ENCODE results near the gene SLAMF1. TPM values are rescaled to one million over a fixed set of nuclear protein-coding genes. Genes with fewer than 3 reads are reported as not detected.
A peak's percentile ranks its signal among the peaks of the same experiment; 100 is the strongest.

The SLAMF1 gene
- total and polyA plus RNA-seq, 9 of the 15 experiments (the other 6 are each of a cell fraction or from before 2014, with no cell fraction given): 0.04 to 0.17 (median 0.11) TPM; not detected in 4

DNA sequence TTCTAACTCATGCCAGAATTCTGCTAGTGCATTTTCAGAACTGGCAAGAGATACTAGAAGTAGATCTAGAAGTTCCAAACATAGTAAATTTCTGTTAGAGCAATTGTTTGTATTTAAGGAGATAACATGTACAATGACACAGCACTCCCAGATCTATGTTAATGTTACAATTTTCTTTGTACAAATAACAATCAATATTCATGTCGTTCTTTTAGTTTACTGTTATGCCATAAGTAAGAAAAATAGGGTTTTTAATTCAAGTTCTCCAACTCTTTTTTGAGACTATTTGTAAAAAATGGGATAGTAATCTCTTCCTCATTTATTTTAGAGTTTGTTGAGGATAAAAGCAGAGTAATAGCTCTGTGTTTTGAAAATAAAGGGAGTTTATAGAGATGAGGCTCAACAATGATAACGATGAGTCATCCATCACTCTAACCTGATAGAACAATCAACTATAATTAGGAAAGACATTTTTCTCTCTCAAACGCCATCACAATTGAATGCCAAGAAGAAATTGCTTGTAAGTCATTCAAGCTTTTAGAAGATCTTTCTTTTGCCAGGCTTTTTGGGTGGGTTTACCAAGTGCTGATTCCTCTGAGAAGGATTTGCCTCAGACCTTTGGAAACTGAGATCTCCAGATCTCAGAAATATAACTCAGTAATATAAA lies 68.2 kb downstream of the SLAMF1 start (continued):
- TF ChIP-seq, protein P1, sequence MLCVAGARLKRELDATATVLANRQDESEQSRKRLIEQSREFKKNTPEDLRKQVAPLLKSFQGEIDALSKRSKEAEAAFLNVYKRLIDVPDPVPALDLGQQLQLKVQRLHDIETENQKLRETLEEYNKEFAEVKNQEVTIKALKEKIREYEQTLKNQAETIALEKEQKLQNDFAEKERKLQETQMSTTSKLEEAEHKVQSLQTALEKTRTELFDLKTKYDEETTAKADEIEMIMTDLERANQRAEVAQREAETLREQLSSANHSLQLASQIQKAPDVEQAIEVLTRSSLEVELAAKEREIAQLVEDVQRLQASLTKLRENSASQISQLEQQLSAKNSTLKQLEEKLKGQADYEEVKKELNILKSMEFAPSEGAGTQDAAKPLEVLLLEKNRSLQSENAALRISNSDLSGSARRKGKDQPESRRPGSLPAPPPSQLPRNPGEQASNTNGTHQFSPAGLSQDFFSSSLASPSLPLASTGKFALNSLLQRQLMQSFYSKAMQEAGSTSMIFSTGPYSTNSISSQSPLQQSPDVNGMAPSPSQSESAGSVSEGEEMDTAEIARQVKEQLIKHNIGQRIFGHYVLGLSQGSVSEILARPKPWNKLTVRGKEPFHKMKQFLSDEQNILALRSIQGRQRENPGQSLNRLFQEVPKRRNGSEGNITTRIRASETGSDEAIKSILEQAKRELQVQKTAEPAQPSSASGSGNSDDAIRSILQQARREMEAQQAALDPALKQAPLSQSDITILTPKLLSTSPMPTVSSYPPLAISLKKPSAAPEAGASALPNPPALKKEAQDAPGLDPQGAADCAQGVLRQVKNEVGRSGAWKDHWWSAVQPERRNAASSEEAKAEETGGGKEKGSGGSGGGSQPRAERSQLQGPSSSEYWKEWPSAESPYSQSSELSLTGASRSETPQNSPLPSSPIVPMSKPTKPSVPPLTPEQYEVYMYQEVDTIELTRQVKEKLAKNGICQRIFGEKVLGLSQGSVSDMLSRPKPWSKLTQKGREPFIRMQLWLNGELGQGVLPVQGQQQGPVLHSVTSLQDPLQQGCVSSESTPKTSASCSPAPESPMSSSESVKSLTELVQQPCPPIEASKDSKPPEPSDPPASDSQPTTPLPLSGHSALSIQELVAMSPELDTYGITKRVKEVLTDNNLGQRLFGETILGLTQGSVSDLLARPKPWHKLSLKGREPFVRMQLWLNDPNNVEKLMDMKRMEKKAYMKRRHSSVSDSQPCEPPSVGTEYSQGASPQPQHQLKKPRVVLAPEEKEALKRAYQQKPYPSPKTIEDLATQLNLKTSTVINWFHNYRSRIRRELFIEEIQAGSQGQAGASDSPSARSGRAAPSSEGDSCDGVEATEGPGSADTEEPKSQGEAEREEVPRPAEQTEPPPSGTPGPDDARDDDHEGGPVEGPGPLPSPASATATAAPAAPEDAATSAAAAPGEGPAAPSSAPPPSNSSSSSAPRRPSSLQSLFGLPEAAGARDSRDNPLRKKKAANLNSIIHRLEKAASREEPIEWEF (CRISPR knock-in tag; IDR thresholded peaks at IDR 0.05): peak; percentile 59; the same call in 1 of the 2 replicates
- TF ChIP-seq JUND (IDR thresholded peaks at IDR 0.05; ENCODE audit: borderline replicate concordance, low read depth, low read length) (peak; percentile 85), JUND (tag; IDR thresholded peaks at IDR 0.05; ENCODE audit: borderline replicate concordance, low read depth, low read length) (peak; percentile 90), MAZ (CRISPR knock-in tag; conservative IDR thresholded peaks at IDR 0.05 in 1 of 2, IDR thresholded peaks at IDR 0.05 in 1 of 2) (peak in 1 of 2 experiments; percentile 28; a peak in 1 of 4 replicates), HMG20B (CRISPR knock-in tag; IDR thresholded peaks at IDR 0.05) (no peak), EP300 (IDR thresholded peaks at IDR 0.05; ENCODE audit: low read length) (0 out of 2 replicates have a peak, but pooled peaks have one; percentile 2), KAT8 (IDR thresholded peaks at IDR 0.05; ENCODE audit: low read depth) (no peak), SMARCA4 (IDR thresholded peaks at IDR 0.05) (peak; percentile 44), JUNB (CRISPR knock-in tag; conservative IDR thresholded peaks at IDR 0.05) (peak; percentile 67; the same call in 1 of the 2 replicates), ZNF695 (CRISPR knock-in tag; IDR thresholded peaks at IDR 0.05) (no peak), GABPA (tag; conservative IDR thresholded peaks at IDR 0.05; ENCODE audit: low read depth) (0 out of 2 replicates have a peak, but pooled peaks have one; percentile 17)
- TF ChIP-seq, protein P2, sequence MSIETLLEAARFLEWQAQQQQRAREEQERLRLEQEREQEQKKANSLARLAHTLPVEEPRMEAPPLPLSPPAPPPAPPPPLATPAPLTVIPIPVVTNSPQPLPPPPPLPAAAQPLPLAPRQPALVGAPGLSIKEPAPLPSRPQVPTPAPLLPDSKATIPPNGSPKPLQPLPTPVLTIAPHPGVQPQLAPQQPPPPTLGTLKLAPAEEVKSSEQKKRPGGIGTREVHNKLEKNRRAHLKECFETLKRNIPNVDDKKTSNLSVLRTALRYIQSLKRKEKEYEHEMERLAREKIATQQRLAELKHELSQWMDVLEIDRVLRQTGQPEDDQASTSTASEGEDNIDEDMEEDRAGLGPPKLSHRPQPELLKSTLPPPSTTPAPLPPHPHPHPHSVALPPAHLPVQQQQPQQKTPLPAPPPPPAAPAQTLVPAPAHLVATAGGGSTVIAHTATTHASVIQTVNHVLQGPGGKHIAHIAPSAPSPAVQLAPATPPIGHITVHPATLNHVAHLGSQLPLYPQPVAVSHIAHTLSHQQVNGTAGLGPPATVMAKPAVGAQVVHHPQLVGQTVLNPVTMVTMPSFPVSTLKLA (conservative IDR thresholded peaks at IDR 0.05): 0 out of 4 replicates have a peak, but pooled peaks of 1 of the 2 experiments have one; percentile 26
- TF ChIP-seq, protein P3, sequence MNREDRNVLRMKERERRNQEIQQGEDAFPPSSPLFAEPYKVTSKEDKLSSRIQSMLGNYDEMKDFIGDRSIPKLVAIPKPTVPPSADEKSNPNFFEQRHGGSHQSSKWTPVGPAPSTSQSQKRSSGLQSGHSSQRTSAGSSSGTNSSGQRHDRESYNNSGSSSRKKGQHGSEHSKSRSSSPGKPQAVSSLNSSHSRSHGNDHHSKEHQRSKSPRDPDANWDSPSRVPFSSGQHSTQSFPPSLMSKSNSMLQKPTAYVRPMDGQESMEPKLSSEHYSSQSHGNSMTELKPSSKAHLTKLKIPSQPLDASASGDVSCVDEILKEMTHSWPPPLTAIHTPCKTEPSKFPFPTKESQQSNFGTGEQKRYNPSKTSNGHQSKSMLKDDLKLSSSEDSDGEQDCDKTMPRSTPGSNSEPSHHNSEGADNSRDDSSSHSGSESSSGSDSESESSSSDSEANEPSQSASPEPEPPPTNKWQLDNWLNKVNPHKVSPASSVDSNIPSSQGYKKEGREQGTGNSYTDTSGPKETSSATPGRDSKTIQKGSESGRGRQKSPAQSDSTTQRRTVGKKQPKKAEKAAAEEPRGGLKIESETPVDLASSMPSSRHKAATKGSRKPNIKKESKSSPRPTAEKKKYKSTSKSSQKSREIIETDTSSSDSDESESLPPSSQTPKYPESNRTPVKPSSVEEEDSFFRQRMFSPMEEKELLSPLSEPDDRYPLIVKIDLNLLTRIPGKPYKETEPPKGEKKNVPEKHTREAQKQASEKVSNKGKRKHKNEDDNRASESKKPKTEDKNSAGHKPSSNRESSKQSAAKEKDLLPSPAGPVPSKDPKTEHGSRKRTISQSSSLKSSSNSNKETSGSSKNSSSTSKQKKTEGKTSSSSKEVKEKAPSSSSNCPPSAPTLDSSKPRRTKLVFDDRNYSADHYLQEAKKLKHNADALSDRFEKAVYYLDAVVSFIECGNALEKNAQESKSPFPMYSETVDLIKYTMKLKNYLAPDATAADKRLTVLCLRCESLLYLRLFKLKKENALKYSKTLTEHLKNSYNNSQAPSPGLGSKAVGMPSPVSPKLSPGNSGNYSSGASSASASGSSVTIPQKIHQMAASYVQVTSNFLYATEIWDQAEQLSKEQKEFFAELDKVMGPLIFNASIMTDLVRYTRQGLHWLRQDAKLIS (CRISPR knock-in tag; IDR thresholded peaks at IDR 0.05): no peak
- TF ChIP-seq, protein P4, sequence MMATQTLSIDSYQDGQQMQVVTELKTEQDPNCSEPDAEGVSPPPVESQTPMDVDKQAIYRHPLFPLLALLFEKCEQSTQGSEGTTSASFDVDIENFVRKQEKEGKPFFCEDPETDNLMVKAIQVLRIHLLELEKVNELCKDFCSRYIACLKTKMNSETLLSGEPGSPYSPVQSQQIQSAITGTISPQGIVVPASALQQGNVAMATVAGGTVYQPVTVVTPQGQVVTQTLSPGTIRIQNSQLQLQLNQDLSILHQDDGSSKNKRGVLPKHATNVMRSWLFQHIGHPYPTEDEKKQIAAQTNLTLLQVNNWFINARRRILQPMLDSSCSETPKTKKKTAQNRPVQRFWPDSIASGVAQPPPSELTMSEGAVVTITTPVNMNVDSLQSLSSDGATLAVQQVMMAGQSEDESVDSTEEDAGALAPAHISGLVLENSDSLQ (IDR thresholded peaks at IDR 0.05): peak; percentile 44
